ENCODE results near the gene AMIGO2. TPM values are rescaled to one million over a fixed set of nuclear protein-coding genes. Genes with fewer than 3 reads are reported as not detected.

The AMIGO2 gene
- total RNA-seq, 4 donors from 2014 or later, result 4.7 to 34.1 (median 30.1) TPM

GRCh38 chr12:47111392-47111778 is 31.6 kb upstream of the AMIGO2 start:
- DNase-seq, result no peak
- no peak for TF ChIP-seq POLR2A (IDR thresholded peaks at IDR 0.05)
- TF ChIP-seq, protein P1, sequence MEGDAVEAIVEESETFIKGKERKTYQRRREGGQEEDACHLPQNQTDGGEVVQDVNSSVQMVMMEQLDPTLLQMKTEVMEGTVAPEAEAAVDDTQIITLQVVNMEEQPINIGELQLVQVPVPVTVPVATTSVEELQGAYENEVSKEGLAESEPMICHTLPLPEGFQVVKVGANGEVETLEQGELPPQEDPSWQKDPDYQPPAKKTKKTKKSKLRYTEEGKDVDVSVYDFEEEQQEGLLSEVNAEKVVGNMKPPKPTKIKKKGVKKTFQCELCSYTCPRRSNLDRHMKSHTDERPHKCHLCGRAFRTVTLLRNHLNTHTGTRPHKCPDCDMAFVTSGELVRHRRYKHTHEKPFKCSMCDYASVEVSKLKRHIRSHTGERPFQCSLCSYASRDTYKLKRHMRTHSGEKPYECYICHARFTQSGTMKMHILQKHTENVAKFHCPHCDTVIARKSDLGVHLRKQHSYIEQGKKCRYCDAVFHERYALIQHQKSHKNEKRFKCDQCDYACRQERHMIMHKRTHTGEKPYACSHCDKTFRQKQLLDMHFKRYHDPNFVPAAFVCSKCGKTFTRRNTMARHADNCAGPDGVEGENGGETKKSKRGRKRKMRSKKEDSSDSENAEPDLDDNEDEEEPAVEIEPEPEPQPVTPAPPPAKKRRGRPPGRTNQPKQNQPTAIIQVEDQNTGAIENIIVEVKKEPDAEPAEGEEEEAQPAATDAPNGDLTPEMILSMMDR (IDR thresholded peaks at IDR 0.05), result no peak
- no peaks in the 10 kb centered on the region for H3K9me3 ChIP-seq
- intact Hi-C loops (cut with DNase I; ENCODE audit: low total_unique reads), result no loop called here
- no peak overlapping the region for H3K27ac ChIP-seq
- H3K4me3 ChIP-seq, result no peak overlapping the region
- no peaks in the 10 kb centered on the region for H3K4me1 ChIP-seq
- H3K27me3 ChIP-seq, result no peaks in the 10 kb centered on the region
- H3K36me3 ChIP-seq, result no peaks in the 10 kb centered on the region

GRCh38 chr12:47110718-47111391 is 31.1 kb upstream of the AMIGO2 start:
- Histone ChIP-seq H3K27me3 (no peaks in the 10 kb centered on the region), H3K4me1 (no peaks in the 10 kb centered on the region)

DNA sequence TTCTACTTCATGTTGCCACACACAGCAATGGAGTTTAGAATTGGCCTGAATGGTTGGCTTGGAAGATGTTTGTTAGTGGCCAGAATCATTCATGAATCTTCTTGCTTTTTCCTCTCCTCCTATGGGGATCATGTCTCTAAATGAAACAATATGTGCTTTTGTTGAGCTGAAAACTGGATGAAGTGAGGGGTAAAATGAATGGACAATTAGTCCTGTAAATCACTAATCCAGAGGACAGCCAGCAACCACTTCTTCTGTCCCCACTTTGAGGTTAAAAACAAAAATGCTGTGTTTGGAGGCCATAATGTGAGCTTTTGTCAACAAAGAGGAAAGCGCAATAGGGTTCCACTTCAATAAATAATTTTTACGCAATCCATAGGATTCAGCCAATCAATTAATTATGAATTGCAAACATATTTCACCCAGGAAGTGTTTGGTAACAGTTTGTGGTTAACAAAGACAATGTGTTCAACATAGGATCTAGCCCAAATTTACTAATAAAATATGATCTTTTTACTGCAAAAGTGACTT is 30.3 kb upstream of the AMIGO2 start:
- Histone ChIP-seq H3K4me1 (no peaks in the 10 kb centered on the region), H3K4me3 (no peak overlapping the region), H3K27me3 (no peaks in the 10 kb centered on the region), H3K9me3 (no peaks in the 10 kb centered on the region), H3K36me3 (no peaks in the 10 kb centered on the region), H3K27ac (no peak overlapping the region)
- TF ChIP-seq, protein P1 (IDR thresholded peaks at IDR 0.05), result no peak
- TF ChIP-seq POLR2A (IDR thresholded peaks at IDR 0.05), result no peak
- DNase-seq, result no peak
- intact Hi-C loops (cut with DNase I; ENCODE audit: low total_unique reads), result no loop called here

More at GRCh38 chr12:47110718-47111391, 31.1 kb upstream of the AMIGO2 start:
- Histone ChIP-seq H3K9me3 (no peaks in the 10 kb centered on the region), H3K27ac (no peak overlapping the region), H3K36me3 (no peaks in the 10 kb centered on the region), H3K4me3 (no peak overlapping the region)
- intact Hi-C loops (cut with DNase I; ENCODE audit: low total_unique reads), result no loop called here
- TF ChIP-seq, protein P1 (IDR thresholded peaks at IDR 0.05), result no peak
- TF ChIP-seq POLR2A (IDR thresholded peaks at IDR 0.05), result no peak
- no peak for DNase-seq

GRCh38 chr12:47107926-47108325 is 28.2 kb upstream of the AMIGO2 start:
- no peaks in the 10 kb centered on the region for H3K9me3 ChIP-seq
- peaks cover 0 to 7% of the 10 kb centered on the region in 2 donors for H3K4me1 ChIP-seq
- intact Hi-C loops (cut with DNase I; ENCODE audit: low total_unique reads), result no loop called here
- no peak overlapping the region for H3K27ac ChIP-seq
- no peaks in the 10 kb centered on the region for H3K27me3 ChIP-seq
- no peak for DNase-seq
- H3K4me3 ChIP-seq, result no peak overlapping the region
- TF ChIP-seq POLR2A (IDR thresholded peaks at IDR 0.05), result no peak
- TF ChIP-seq, protein P1 (IDR thresholded peaks at IDR 0.05), result no peak
- no peaks in the 10 kb centered on the region for H3K36me3 ChIP-seq

GRCh38 chr12:47107446-47107845 is 27.7 kb upstream of the AMIGO2 start:
- intact Hi-C loops (cut with DNase I; ENCODE audit: low total_unique reads), result no loop called here
- TF ChIP-seq, protein P1 (IDR thresholded peaks at IDR 0.05), result no peak
- no peak for TF ChIP-seq POLR2A (IDR thresholded peaks at IDR 0.05)
- DNase-seq, result no peak
- H3K4me1 ChIP-seq, result peaks cover 0 to 7% of the 10 kb centered on the region in 2 donors
- no peak overlapping the region for H3K27ac ChIP-seq
- H3K36me3 ChIP-seq, result no peaks in the 10 kb centered on the region
- H3K4me3 ChIP-seq, result no peak overlapping the region
- H3K9me3 ChIP-seq, result no peaks in the 10 kb centered on the region
- no peaks in the 10 kb centered on the region for H3K27me3 ChIP-seq
